Smooth muscle cell of the pulmonary artery (primary cell): ENCODE data around the gene NR1H2. TPM values are rescaled to one million over a fixed set of nuclear protein-coding genes. Genes with fewer than 3 reads are reported as not detected.

Experiments
- total RNA-seq: library from RNA; depleted of rRNA; stranded (reverse); fragments of >200 nt; gene quantifications from 2 replicates; pipeline ENCODE4 v1.2.3, GENCODE V29; 2014

NR1H2 gene
- total RNA-seq = 89.7 and 97.9 TPM in 2 replicates

GRCh38 chr19:50376166-50377050 lies at the start of gene NR1H2:
Gene NR1H2, plus strand, starts transcription at chr19:50376457. Its CDS starts 1,149 bp downstream, at chr19:50377606.

GRCh38 chr19:50329146-50329925 lies 46.9 kb upstream of the NR1H2 start, which contains the start of gene KCNC3:
Gene KCNC3, minus strand, starts transcription at chr19:50329377. Its CDS starts 295 bp downstream, at chr19:50329082.

GRCh38 chr19:50365434-50366306 lies 10.6 kb upstream of the NR1H2 start, which contains the start of gene NAPSA:
Gene NAPSA, minus strand, starts transcription at chr19:50365639. Its CDS starts 18 bp downstream, at chr19:50365621.

GRCh38 chr19:50383852-50384684 lies 7.8 kb downstream of the NR1H2 start, which contains the start of gene POLD1:
Gene POLD1, plus strand, starts transcription at chr19:50384347. Its CDS starts 14,505 bp downstream, at chr19:50398852.

GRCh38 chr19:50418176-50419021 lies 42.1 kb downstream of the NR1H2 start, which contains the start of gene SPIB:
Gene SPIB, plus strand, starts transcription at chr19:50418938. Its CDS starts 25 bp downstream, at chr19:50418963.

GRCh38 chr19:50432221-50433028 lies 56.2 kb downstream of the NR1H2 start, which contains the start of gene MYBPC2:
Gene MYBPC2, plus strand, starts transcription at chr19:50432892. Its CDS starts 62 bp downstream, at chr19:50432954.

Other genes starting within 250 kb of the NR1H2 start
- gene IZUMO2, start 213.2 kb upstream of the NR1H2 start, total RNA-seq = not detected in 2 replicates
- gene MYH14, start 172.8 kb upstream of the NR1H2 start, total RNA-seq = 0.03 and 0.13 TPM in 2 replicates
- gene KCNC3, start 47.1 kb upstream of the NR1H2 start, total RNA-seq = 0.46 and 0.53 TPM in 2 replicates
- gene NAPSA, start 10.8 kb upstream of the NR1H2 start, total RNA-seq = 0.33 and 0.36 TPM in 2 replicates
- 18.6 and 24.5 TPM in 2 replicates for gene POLD1, start 7.9 kb downstream of the NR1H2 start, total RNA-seq
- not detected in 2 replicates for gene SPIB, start 42.5 kb downstream of the NR1H2 start, total RNA-seq
- gene MYBPC2, start 56.4 kb downstream of the NR1H2 start, total RNA-seq = not detected in 2 replicates
- 84.3 and 87.3 TPM in 2 replicates for gene EMC10, start 100.0 kb downstream of the NR1H2 start, total RNA-seq
- 0.23 and 0.39 TPM in 2 replicates for gene GARIN5A, start 100.4 kb downstream of the NR1H2 start, total RNA-seq
- gene JOSD2, start 134.7 kb downstream of the NR1H2 start, total RNA-seq = 35.9 and 37.4 TPM in 2 replicates
- not detected in 2 replicates for gene ASPDH, start 137.5 kb downstream of the NR1H2 start, total RNA-seq
- gene LRRC4B, start 192.0 kb downstream of the NR1H2 start, total RNA-seq = 0.26 and 1.2 TPM in 2 replicates